ENCODE data around the gene RBM39.

Gene RBM39

DNA sequence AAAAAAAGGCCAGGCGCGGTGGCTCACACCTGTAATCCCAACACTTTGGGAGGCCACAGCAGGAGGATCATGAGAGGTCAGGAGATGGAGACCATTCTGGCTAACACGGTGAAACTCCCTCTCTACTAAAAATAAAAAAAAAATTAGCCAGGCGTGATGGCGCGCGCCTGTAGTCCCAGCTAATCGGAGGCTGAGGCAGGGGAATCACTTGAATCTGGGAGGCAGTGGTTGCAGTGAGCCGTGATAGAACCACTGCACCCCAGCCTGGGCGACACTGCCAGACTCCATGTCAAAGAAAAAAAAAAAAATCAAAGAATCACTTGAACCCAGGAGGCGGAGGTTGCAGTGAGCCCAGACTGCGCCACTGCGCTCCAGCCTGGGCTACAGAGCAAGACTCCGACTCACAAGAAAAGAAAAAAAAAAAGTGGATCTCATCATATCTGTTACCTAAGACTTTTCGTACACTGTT lies 4.2 kb downstream of the RBM39 start:
- Mint-ChIP-seq H3K27me3 (ENCODE audit: low read depth) (no peaks in the 10 kb centered on the region), H3K9me3 (no peaks in the 10 kb centered on the region), H3K4me3 (peak overlapping the region; percentile 72), H3K36me3 (ENCODE audit: low read depth) (peaks cover 64% of the 10 kb centered on the region), H3K27ac (peak overlapping the region; percentile 56), H3K4me1 (ENCODE audit: low read depth) (peaks cover 48% of the 10 kb centered on the region)

DNA sequence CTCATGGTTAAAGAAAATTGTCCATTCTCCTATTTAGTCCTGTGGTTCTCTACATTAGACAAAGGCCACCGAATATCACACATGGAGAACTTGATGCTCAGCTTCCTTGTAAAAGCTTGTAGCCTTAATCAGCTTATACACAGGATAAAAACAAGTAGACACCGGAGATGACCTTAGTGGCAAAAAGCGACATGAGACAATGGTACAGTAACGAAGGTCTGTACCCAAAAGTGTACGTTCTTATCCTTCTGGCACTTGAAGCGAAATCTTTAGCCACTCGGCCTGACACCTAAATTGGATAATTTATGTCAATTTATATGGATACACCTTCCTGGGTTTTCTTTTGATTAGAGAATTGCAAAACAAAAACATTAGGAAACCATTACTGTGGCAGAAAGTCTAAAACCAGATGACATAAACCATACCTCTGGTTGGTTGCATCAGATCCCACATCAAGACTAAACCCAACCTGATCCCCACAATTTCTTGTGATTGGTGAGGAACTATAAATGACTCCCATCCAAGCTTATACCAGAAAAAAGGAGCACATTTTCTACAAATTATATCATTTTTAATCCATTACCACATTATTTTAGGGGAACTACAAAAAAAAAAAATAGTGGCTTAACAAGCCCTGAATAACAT lies 6.1 kb downstream of the RBM39 start:
- Mint-ChIP-seq H3K36me3 (ENCODE audit: low read depth) (peaks cover 64% of the 10 kb centered on the region), H3K4me3 (peak overlapping the region; percentile 34), H3K9me3 (no peaks in the 10 kb centered on the region), H3K27me3 (ENCODE audit: low read depth) (no peaks in the 10 kb centered on the region), H3K4me1 (ENCODE audit: low read depth) (peaks cover 50% of the 10 kb centered on the region), H3K27ac (no peak overlapping the region)

GRCh38 chr20:35734777-35735649 lies 7.0 kb downstream of the RBM39 start:
- H3K9me3 Mint-ChIP-seq: no peaks in the 10 kb centered on the region
- no peak overlapping the region for H3K27ac Mint-ChIP-seq
- peaks cover 50% of the 10 kb centered on the region for H3K4me1 Mint-ChIP-seq (ENCODE audit: low read depth)
- H3K4me3 Mint-ChIP-seq: no peak overlapping the region
- peaks cover 63% of the 10 kb centered on the region for H3K36me3 Mint-ChIP-seq (ENCODE audit: low read depth)
- no peaks in the 10 kb centered on the region for H3K27me3 Mint-ChIP-seq (ENCODE audit: low read depth)

GRCh38 chr20:35734374-35734773 lies 7.7 kb downstream of the RBM39 start:
- no peaks in the 10 kb centered on the region for H3K27me3 Mint-ChIP-seq (ENCODE audit: low read depth)
- H3K4me3 Mint-ChIP-seq: no peak overlapping the region
- peaks cover 62% of the 10 kb centered on the region for H3K36me3 Mint-ChIP-seq (ENCODE audit: low read depth)
- peak overlapping the region; percentile 11 for H3K27ac Mint-ChIP-seq
- H3K9me3 Mint-ChIP-seq: no peaks in the 10 kb centered on the region
- H3K4me1 Mint-ChIP-seq (ENCODE audit: low read depth): peaks cover 45% of the 10 kb centered on the region

DNA sequence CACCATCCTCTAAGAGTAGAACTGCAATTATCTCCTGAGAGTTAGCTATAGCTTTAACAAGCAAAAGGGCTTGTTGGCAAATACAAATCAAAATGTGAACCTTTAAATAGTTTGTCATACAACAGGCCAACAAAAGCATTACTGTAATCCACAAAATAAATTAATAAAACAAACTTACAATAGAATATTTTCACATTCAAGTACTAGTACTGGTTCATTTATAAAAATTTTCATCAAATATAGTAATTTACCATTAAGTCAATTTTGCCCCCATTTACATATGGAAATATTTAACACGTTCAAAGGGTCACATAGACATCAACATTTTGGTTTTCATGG lies 9.4 kb downstream of the RBM39 start:
- no peaks in the 10 kb centered on the region for H3K9me3 Mint-ChIP-seq
- peaks cover 33% of the 10 kb centered on the region for H3K4me1 Mint-ChIP-seq (ENCODE audit: low read depth)
- peaks cover 50% of the 10 kb centered on the region for H3K36me3 Mint-ChIP-seq (ENCODE audit: low read depth)
- H3K27ac Mint-ChIP-seq: no peak overlapping the region
- H3K4me3 Mint-ChIP-seq: no peak overlapping the region
- no peaks in the 10 kb centered on the region for H3K27me3 Mint-ChIP-seq (ENCODE audit: low read depth)

- H3K36me3 Mint-ChIP-seq (ENCODE audit: low read depth): peaks cover 49% of the 10 kb centered on the region
- H3K27ac Mint-ChIP-seq: no peak overlapping the region
- no peak overlapping the region for H3K4me3 Mint-ChIP-seq
- H3K27me3 Mint-ChIP-seq (ENCODE audit: low read depth): no peaks in the 10 kb centered on the region
- H3K9me3 Mint-ChIP-seq: no peaks in the 10 kb centered on the region
- H3K4me1 Mint-ChIP-seq (ENCODE audit: low read depth): peaks cover 33% of the 10 kb centered on the region
Observed at GRCh38 chr20:35731862-35732643, 10.0 kb downstream of the RBM39 start.

- H3K36me3 Mint-ChIP-seq (ENCODE audit: low read depth): peaks cover 54% of the 10 kb centered on the region
- no peaks in the 10 kb centered on the region for H3K9me3 Mint-ChIP-seq
- H3K4me1 Mint-ChIP-seq (ENCODE audit: low read depth): peaks cover 34% of the 10 kb centered on the region
- no peaks in the 10 kb centered on the region for H3K27me3 Mint-ChIP-seq (ENCODE audit: low read depth)
- no peak overlapping the region for H3K27ac Mint-ChIP-seq
- H3K4me3 Mint-ChIP-seq: no peak overlapping the region
Observed at GRCh38 chr20:35731469-35731788, 10.6 kb downstream of the RBM39 start.

- Mint-ChIP-seq H3K4me3 (no peak overlapping the region), H3K36me3 (ENCODE audit: low read depth) (peaks cover 50% of the 10 kb centered on the region), H3K27ac (no peak overlapping the region), H3K9me3 (no peaks in the 10 kb centered on the region), H3K4me1 (ENCODE audit: low read depth) (peaks cover 29% of the 10 kb centered on the region), H3K27me3 (ENCODE audit: low read depth) (no peaks in the 10 kb centered on the region)
Observed at GRCh38 chr20:35730583-35731468, 11.2 kb downstream of the RBM39 start.

- Mint-ChIP-seq H3K9me3 (no peaks in the 10 kb centered on the region), H3K27ac (no peak overlapping the region), H3K4me3 (no peak overlapping the region)
Observed at GRCh38 chr20:35729836-35730582, 12.1 kb downstream of the RBM39 start.

DNA sequence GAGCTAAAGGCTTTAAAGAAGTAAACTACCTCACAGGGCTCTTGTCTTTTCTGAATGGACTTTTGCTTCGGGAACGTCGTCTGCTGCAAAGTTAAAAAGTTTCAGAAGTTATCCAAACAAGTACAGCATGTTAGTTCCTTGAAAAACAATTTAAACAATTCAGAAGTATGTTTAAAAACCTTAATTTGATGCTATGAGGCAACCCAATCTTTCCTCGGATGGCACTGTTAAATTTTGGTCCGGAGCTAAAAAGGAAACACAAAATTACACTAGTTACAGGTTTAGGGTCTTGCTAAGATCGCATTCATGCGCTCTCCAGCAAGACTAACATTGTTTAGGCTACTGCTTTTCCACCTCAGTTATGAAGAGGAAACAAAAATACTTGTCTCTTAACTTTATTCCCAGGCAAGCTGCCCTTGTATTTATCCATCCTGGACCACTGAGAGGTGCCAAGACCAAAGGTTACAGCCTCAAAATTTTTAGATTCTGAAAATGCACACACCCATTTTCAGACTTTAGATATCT lies 12.7 kb downstream of the RBM39 start:
- no peak overlapping the region for H3K27ac Mint-ChIP-seq
- peaks cover 25% of the 10 kb centered on the region for H3K4me1 Mint-ChIP-seq (ENCODE audit: low read depth)
- peaks cover 51% of the 10 kb centered on the region for H3K36me3 Mint-ChIP-seq (ENCODE audit: low read depth)
- H3K27me3 Mint-ChIP-seq (ENCODE audit: low read depth): no peaks in the 10 kb centered on the region
- no peaks in the 10 kb centered on the region for H3K9me3 Mint-ChIP-seq
- no peak overlapping the region for H3K4me3 Mint-ChIP-seq

More at GRCh38 chr20:35729836-35730582, 12.1 kb downstream of the RBM39 start:
- Mint-ChIP-seq H3K4me1 (ENCODE audit: low read depth) (peaks cover 26% of the 10 kb centered on the region), H3K36me3 (ENCODE audit: low read depth) (peaks cover 51% of the 10 kb centered on the region), H3K27me3 (ENCODE audit: low read depth) (no peaks in the 10 kb centered on the region)

DNA sequence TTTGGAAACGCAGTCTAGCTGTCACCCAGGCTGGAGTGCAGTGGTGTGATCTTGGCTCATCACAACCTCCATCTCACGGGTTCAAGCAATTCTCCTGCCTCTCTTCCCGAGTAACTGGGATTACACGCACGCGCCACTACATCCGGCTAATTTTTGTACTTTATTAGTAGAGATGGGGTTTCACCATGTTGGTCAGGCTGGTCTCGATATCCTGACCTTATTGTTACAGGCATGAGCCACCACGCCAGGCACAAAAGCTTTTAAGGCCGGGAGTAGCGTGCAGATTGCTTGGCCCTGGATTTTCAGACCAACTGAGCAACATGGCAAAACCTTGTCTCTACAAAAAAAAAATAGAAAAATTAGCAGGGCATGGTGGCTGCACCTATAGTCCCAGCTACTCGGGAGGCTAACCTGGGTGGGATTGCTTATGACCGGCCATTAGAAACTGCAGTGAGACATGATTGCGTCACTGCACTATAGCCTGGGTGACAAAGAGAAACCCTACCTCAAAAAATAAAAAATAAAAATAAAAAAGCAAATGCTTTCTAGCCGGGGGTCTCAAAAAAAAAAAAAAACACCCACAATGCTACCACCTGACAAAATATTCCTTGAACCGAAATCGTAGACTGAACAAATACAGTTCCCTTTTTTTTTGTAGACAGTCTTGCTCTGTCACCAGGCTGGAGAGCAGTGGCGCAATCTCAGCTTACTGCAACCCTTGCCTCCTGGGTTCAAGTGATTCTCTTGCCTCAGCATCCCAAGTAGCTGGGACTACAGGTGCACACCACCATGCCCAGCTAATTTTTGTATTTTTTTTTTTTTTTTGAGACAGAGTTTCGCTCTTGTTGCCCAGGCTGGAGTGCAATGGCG lies 15.0 kb downstream of the RBM39 start:
- no peaks in the 10 kb centered on the region for H3K9me3 Mint-ChIP-seq
- peaks cover 16% of the 10 kb centered on the region for H3K4me1 Mint-ChIP-seq (ENCODE audit: low read depth)
- H3K4me3 Mint-ChIP-seq: no peak overlapping the region
- H3K27ac Mint-ChIP-seq: no peak overlapping the region
- peaks cover 40% of the 10 kb centered on the region for H3K36me3 Mint-ChIP-seq (ENCODE audit: low read depth)
- no peaks in the 10 kb centered on the region for H3K27me3 Mint-ChIP-seq (ENCODE audit: low read depth)

DNA sequence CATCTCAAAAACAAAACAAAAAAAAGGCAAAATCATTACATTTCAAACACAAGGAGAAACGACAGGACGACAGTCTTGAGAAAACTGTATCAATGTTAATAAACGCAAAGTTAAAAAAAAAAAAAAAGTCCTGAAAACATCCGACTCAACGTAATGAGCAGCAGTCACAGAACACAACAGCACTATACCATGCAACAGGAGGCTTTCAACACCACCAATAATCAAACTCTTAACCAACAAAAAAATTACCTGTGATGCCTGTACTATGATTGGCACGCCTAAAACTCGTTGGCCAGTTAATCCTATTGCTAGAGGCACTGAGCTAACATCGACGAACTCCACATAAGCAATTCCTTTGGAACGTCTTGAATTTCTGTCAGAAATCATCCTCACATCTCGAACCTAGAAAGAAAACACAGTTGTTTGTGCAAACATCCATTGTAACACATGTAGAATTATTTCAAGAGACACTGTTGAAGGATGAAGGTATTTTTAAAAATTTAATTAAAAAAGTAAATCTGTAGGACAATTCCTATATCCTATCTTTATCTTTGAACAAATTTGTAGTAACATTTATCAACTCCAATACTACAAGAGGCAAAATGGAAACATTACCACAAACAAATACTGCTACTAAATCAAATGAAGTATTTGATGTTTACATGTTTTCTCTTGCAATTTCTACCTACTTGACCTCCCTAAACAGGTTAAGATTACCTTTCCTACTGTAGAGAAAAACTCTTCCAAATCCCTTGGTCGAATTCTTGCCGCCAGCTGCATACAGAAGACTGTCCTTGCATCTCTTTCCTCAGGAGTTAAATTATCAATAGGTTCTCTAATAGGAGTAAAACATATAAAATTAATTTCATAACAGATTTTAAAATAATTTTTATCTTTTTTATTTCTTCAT lies 17.5 kb downstream of the RBM39 start:
- Mint-ChIP-seq H3K27me3 (ENCODE audit: low read depth) (no peaks in the 10 kb centered on the region), H3K4me1 (ENCODE audit: low read depth) (peaks cover 13% of the 10 kb centered on the region), H3K27ac (no peak overlapping the region), H3K36me3 (ENCODE audit: low read depth) (peaks cover 43% of the 10 kb centered on the region), H3K9me3 (no peaks in the 10 kb centered on the region), H3K4me3 (no peak overlapping the region)
